Measurements from ENCODE around the gene PDE3A. TPM values are rescaled to one million over a fixed set of nuclear protein-coding genes. Genes with fewer than 3 reads are reported as not detected.

The PDE3A gene
- total RNA-seq, 1 experiment from 2014 or later, result 0.12 TPM

DNA sequence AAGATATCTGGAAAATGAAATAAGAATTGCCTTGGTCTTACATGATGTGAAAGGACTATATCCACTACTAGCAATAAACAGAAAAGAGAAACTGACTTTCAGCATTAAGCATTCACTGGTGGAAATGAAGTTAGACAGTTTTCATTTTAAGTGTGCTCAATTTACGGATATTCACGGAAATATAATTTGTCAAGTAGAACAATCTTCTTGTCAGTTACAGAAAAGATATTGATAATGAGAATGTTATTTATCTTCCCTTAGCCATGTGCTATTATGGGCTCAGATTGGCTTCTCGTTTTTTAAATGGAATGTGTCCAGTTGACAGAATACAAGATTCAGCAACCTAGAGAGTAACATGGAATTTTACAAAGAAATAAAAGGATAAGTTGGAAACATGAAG is 208.2 kb downstream of the PDE3A start:
- BruUV-seq (replicated peaks), result no TSS peak
- no peaks in the 10 kb centered on the region for H3K79me2 ChIP-seq (ENCODE audit: insufficient read depth, low read length)

DNA sequence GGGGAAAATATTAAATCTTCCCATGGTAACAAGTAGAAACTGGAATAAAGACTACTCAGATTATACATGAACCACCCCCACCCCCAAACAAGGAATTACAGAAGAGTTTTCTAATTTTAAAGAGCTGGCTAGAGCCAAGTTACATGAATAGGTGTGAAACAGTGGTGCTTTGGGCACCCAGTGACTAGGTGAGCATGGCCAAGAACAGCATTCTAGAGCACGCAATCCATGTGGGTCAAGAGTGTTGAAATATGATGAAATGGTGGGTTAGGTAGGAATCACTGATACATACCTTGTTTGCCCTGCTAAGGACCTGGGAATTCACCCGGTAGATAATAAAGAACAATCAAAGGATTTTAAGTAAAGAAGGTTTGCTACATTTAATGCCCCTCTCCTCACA is 208.7 kb downstream of the PDE3A start:
- Histone ChIP-seq H3K79me2 (ENCODE audit: insufficient read depth, low read length) (no peaks in the 10 kb centered on the region), H4K20me1 (ENCODE audit: insufficient read depth) (no peaks in the 10 kb centered on the region), H3K27me3 (ENCODE audit: insufficient read depth, low read length) (no peaks in the 10 kb centered on the region), H3K27ac (ENCODE audit: low read depth, low read length) (no peak overlapping the region), H3K9ac (ENCODE audit: low read length) (no peak overlapping the region), H3K9me3 (ENCODE audit: control insufficient read depth in 1 of 2, insufficient read depth in 1 of 2, low read depth in 1 of 2, low read length in 2 of 2) (no peaks in the 10 kb centered on the region), H3K4me3 (replicated peaks in 1 of 2; ENCODE audit: low read depth in 1 of 2, low read length in 2 of 2) (no peak overlapping the region), H3K9me2 (ENCODE audit: insufficient read depth) (no peaks in the 10 kb centered on the region), H3K4me2 (ENCODE audit: low read length) (no peak overlapping the region), H3K4me1 (ENCODE audit: control insufficient read depth in 1 of 2, insufficient read depth in 2 of 2, low read length in 2 of 2) (no peaks in the 10 kb centered on the region), H2AFZ (ENCODE audit: low read depth, low read length, poor library complexity, severe bottlenecking) (no peak overlapping the region), H3K36me3 (ENCODE audit: control insufficient read depth in 1 of 2, insufficient read depth in 2 of 2, low read length in 2 of 2) (no peaks in the 10 kb centered on the region)
- ATAC-seq, result no peak
- TF ChIP-seq ZFX (IDR thresholded peaks at IDR 0.05) (no peak), ZNF274 (IDR thresholded peaks at IDR 0.05; ENCODE audit: low read depth, low read length) (no peak), FOSL1 (IDR thresholded peaks at IDR 0.05; ENCODE audit: low read depth) (no peak), EZH2phosphoT487 (IDR thresholded peaks at IDR 0.05; ENCODE audit: borderline replicate concordance) (no peak), JUND (IDR thresholded peaks at IDR 0.05) (no peak), TCF7L2 (IDR thresholded peaks at IDR 0.05; ENCODE audit: borderline replicate concordance, extremely low read depth, insufficient read depth, insufficient read length) (no peak), YY1 (IDR thresholded peaks at IDR 0.05; ENCODE audit: extremely low read depth, insufficient replicate concordance, low read depth, low read length) (no peak), SRF (IDR thresholded peaks at IDR 0.05; ENCODE audit: low read depth) (no peak), EGR1 (IDR thresholded peaks at IDR 0.05; ENCODE audit: low read depth) (no peak)
- TF ChIP-seq, protein P1, sequence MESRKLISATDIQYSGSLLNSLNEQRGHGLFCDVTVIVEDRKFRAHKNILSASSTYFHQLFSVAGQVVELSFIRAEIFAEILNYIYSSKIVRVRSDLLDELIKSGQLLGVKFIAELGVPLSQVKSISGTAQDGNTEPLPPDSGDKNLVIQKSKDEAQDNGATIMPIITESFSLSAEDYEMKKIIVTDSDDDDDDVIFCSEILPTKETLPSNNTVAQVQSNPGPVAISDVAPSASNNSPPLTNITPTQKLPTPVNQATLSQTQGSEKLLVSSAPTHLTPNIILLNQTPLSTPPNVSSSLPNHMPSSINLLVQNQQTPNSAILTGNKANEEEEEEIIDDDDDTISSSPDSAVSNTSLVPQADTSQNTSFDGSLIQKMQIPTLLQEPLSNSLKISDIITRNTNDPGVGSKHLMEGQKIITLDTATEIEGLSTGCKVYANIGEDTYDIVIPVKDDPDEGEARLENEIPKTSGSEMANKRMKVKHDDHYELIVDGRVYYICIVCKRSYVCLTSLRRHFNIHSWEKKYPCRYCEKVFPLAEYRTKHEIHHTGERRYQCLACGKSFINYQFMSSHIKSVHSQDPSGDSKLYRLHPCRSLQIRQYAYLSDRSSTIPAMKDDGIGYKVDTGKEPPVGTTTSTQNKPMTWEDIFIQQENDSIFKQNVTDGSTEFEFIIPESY (IDR thresholded peaks at IDR 0.05; ENCODE audit: extremely low read depth, insufficient replicate concordance, low read length), result no peak
- TF ChIP-seq, protein P2, sequence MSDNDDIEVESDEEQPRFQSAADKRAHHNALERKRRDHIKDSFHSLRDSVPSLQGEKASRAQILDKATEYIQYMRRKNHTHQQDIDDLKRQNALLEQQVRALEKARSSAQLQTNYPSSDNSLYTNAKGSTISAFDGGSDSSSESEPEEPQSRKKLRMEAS (IDR thresholded peaks at IDR 0.05), result no peak
- TF ChIP-seq, protein P3, sequence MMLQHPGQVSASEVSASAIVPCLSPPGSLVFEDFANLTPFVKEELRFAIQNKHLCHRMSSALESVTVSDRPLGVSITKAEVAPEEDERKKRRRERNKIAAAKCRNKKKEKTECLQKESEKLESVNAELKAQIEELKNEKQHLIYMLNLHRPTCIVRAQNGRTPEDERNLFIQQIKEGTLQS (IDR thresholded peaks at IDR 0.05), result no peak
- no peak for DNase-seq (ENCODE audit: low read depth, low spot score)
- BruUV-seq (replicated peaks), result no TSS peak
- intact Hi-C loops (cut with micrococcal nuclease), result no loop called here
- ChIA-PET CTCF (interaction anchor here (1.3 kb wide), 1 partner anchor 28 kb away, joined by 3 read pairs; no protein-coding TSS in a partner anchor), RAD21 (ENCODE audit: low non-redundant PET in 1 of 2, low total read pairs in 2 of 2, uncharacterized antibody in 2 of 2, unreplicated experiment in 2 of 2) (no interaction called here), POLR2A (no interaction called here)

More for the DNA sequence above, 208.2 kb downstream of the PDE3A start:
- no peak for DNase-seq (ENCODE audit: low read depth, low spot score)
- Histone ChIP-seq H3K9ac (ENCODE audit: low read length) (no peak overlapping the region), H4K20me1 (ENCODE audit: insufficient read depth) (no peaks in the 10 kb centered on the region), H3K4me2 (ENCODE audit: low read length) (no peak overlapping the region), H3K4me1 (ENCODE audit: control insufficient read depth in 1 of 2, insufficient read depth in 2 of 2, low read length in 2 of 2) (no peaks in the 10 kb centered on the region), H3K4me3 (replicated peaks in 1 of 2; ENCODE audit: low read depth in 1 of 2, low read length in 2 of 2) (no peak overlapping the region), H3K27ac (ENCODE audit: low read depth, low read length) (no peak overlapping the region), H3K9me2 (ENCODE audit: insufficient read depth) (no peaks in the 10 kb centered on the region), H3K9me3 (ENCODE audit: control insufficient read depth in 1 of 2, insufficient read depth in 1 of 2, low read depth in 1 of 2, low read length in 2 of 2) (no peaks in the 10 kb centered on the region), H2AFZ (ENCODE audit: low read depth, low read length, poor library complexity, severe bottlenecking) (no peak overlapping the region), H3K36me3 (ENCODE audit: control insufficient read depth in 1 of 2, insufficient read depth in 2 of 2, low read length in 2 of 2) (no peaks in the 10 kb centered on the region), H3K27me3 (ENCODE audit: insufficient read depth, low read length) (no peaks in the 10 kb centered on the region)
- POLR2A ChIA-PET, result no interaction called here
- no peak for TF ChIP-seq FOSL1 (IDR thresholded peaks at IDR 0.05; ENCODE audit: low read depth)
- no peak for TF ChIP-seq SP1 (IDR thresholded peaks at IDR 0.05; ENCODE audit: low read depth)
- TF ChIP-seq, protein P3 (IDR thresholded peaks at IDR 0.05), result no peak
- TF ChIP-seq EGR1 (IDR thresholded peaks at IDR 0.05; ENCODE audit: low read depth), result no peak
- no peak for TF ChIP-seq JUND (IDR thresholded peaks at IDR 0.05)
- TF ChIP-seq EZH2 (IDR thresholded peaks at IDR 0.05), result no peak
- no peak for TF ChIP-seq ZFX (IDR thresholded peaks at IDR 0.05)
- no peak for TF ChIP-seq SIN3A (IDR thresholded peaks at IDR 0.05; ENCODE audit: low read depth)
- RAD21 ChIA-PET (ENCODE audit: low non-redundant PET in 1 of 2, low total read pairs in 2 of 2, uncharacterized antibody in 2 of 2, unreplicated experiment in 2 of 2), result no interaction called here
- ATAC-seq, result no peak
- intact Hi-C loops (cut with micrococcal nuclease), result no loop called here
- CTCF ChIA-PET, result no interaction called here

All from HCT116 (cell line).